Measurements from ENCODE around the gene LAMA5. TPM values are rescaled to one million over a fixed set of nuclear protein-coding genes. Genes with fewer than 3 reads are reported as not detected.

The LAMA5 gene
- total RNA-seq, 1 donor from 2014 or later = 150 TPM

DNA sequence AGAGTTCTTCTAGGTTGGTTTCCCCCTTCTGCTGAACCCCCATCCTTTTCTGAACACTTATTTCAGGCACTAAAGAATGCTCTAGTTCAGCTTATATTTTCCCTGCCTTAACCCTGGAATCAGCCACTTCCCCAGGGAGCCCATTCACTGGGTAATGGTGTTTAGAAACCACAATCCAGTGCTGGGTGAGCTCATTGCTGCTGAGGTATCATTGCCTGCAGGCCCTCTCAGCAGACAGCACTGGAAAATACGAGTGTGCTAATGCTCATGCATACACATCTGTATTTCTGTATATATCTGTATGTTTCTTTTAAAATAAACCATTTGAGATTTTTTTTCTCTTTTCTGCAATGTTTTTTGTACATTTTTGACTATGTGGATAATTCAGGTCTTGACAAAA, 101.7 kb downstream of the LAMA5 start:
- Histone ChIP-seq H3K9me3 (no peaks in the 10 kb centered on the region), H3K4me3 (no peak overlapping the region), H3K4me1 (peaks cover 8% of the 10 kb centered on the region), H3K27me3 (no peaks in the 10 kb centered on the region), H3K36me3 (peaks cover 0 to 73% of the 10 kb centered on the region in 2 donors), H3K27ac (no peak overlapping the region)
- intact Hi-C loops (cut with DNase I) = no loop called here
- DNase-seq (ENCODE audit: extremely low spot score in 2 of 2) = no peak
- TF ChIP-seq POLR2A (IDR thresholded peaks at IDR 0.05) (no peak), POLR2AphosphoS5 (IDR thresholded peaks at IDR 0.05; ENCODE audit: insufficient read depth in 1 of 2, low read depth in 1 of 2) (no peak)
- TF ChIP-seq, protein P1, sequence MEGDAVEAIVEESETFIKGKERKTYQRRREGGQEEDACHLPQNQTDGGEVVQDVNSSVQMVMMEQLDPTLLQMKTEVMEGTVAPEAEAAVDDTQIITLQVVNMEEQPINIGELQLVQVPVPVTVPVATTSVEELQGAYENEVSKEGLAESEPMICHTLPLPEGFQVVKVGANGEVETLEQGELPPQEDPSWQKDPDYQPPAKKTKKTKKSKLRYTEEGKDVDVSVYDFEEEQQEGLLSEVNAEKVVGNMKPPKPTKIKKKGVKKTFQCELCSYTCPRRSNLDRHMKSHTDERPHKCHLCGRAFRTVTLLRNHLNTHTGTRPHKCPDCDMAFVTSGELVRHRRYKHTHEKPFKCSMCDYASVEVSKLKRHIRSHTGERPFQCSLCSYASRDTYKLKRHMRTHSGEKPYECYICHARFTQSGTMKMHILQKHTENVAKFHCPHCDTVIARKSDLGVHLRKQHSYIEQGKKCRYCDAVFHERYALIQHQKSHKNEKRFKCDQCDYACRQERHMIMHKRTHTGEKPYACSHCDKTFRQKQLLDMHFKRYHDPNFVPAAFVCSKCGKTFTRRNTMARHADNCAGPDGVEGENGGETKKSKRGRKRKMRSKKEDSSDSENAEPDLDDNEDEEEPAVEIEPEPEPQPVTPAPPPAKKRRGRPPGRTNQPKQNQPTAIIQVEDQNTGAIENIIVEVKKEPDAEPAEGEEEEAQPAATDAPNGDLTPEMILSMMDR (IDR thresholded peaks at IDR 0.05) = no peak

- Histone ChIP-seq H3K9me3 (no peaks in the 10 kb centered on the region), H3K36me3 (peaks cover 0 to 72% of the 10 kb centered on the region in 2 donors), H3K27me3 (no peaks in the 10 kb centered on the region), H3K27ac (no peak overlapping the region), H3K4me1 (peaks cover 15% of the 10 kb centered on the region), H3K4me3 (no peak overlapping the region)
- TF ChIP-seq, protein P1 (IDR thresholded peaks at IDR 0.05) = no peak
- TF ChIP-seq POLR2A (IDR thresholded peaks at IDR 0.05) (no peak), POLR2AphosphoS5 (IDR thresholded peaks at IDR 0.05; ENCODE audit: insufficient read depth in 1 of 2, low read depth in 1 of 2) (no peak)
- no peak for DNase-seq (ENCODE audit: extremely low spot score in 2 of 2)
- intact Hi-C loops (cut with DNase I) = no loop called here
These were observed 103.7 kb downstream of the LAMA5 start for GRCh38 chr20:62263396-62263795.

DNA sequence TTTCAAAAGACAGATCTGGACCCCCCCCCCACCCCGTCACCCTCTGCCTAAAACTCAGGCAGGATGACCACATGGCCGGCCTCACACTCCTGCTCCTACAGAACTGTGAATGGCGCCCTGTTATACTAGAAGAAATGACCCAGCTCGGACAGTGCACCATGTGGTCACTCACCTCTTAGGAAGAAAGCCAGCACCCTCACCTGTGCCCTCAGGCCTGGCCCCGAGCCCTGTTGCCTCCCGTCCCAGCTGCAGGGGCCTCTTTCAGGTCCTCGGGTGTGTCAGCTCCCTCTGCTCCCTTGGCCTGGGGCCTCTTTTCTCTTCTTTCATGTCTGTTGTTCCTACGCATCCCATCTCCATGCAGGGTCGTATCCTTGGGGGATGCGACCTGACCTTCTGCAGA, 105.0 kb downstream of the LAMA5 start:
- H3K27me3 ChIP-seq = no peaks in the 10 kb centered on the region
- no peak for DNase-seq (ENCODE audit: extremely low spot score in 2 of 2)
- no peak for TF ChIP-seq POLR2A (IDR thresholded peaks at IDR 0.05)
- TF ChIP-seq POLR2AphosphoS5 (IDR thresholded peaks at IDR 0.05; ENCODE audit: insufficient read depth in 1 of 2, low read depth in 1 of 2) = no peak
- TF ChIP-seq, protein P1 (IDR thresholded peaks at IDR 0.05) = no peak
- H3K27ac ChIP-seq = no peak overlapping the region
- no peaks in the 10 kb centered on the region for H3K9me3 ChIP-seq
- intact Hi-C loops (cut with DNase I) = no loop called here
- no peak overlapping the region for H3K4me3 ChIP-seq
- H3K36me3 ChIP-seq = peaks cover 0 to 76% of the 10 kb centered on the region in 2 donors
- peaks cover 17% of the 10 kb centered on the region for H3K4me1 ChIP-seq

DNA sequence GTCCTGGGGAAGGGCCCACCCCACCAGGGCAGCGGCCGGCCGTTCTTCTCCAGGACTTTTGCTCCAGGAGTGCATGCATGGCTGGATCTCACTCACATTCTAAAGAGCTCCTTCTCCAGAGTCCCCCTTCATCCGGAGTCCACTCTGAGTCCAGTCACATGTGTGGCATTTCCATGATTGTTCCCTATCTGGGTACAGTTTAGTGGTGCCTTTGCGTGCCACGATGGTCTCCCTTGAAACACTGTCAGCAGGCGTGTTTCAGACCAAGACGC, 107.9 kb downstream of the LAMA5 start:
- peaks cover 0 to 63% of the 10 kb centered on the region in 2 donors for H3K36me3 ChIP-seq
- H3K27ac ChIP-seq = no peak overlapping the region
- no peak overlapping the region for H3K4me3 ChIP-seq
- TF ChIP-seq POLR2AphosphoS5 (IDR thresholded peaks at IDR 0.05; ENCODE audit: insufficient read depth in 1 of 2, low read depth in 1 of 2) (no peak), POLR2A (IDR thresholded peaks at IDR 0.05) (no peak)
- TF ChIP-seq, protein P1 (IDR thresholded peaks at IDR 0.05) = no peak
- no peaks in the 10 kb centered on the region for H3K9me3 ChIP-seq
- H3K4me1 ChIP-seq = peaks cover 15% of the 10 kb centered on the region
- DNase-seq (ENCODE audit: extremely low spot score in 2 of 2) = no peak
- intact Hi-C loops (cut with DNase I) = no loop called here
- no peaks in the 10 kb centered on the region for H3K27me3 ChIP-seq

Small RNA genes within 50 kb of the gene (microRNA-seq; reads per million reads assigned to microRNA genes)
- 1.9 reads per million for gene MIR4758 (ENCODE audit: borderline number of aligned reads, borderline replicate concordance)

Other genes with a start within 250 kb of the LAMA5 start
- 23.6 TPM for gene LSM14B, start 244.8 kb downstream of the LAMA5 start, total RNA-seq
- 319 TPM for gene PSMA7, start 223.9 kb downstream of the LAMA5 start, total RNA-seq
- 25.3 TPM for gene SS18L1, start 223.5 kb downstream of the LAMA5 start, total RNA-seq
- gene MTG2, start 184.3 kb downstream of the LAMA5 start, total RNA-seq = 13.3 TPM
- not detected for gene HRH3, start 147.0 kb downstream of the LAMA5 start, total RNA-seq
- 51.3 TPM for gene OSBPL2, start 128.8 kb downstream of the LAMA5 start, total RNA-seq
- gene ADRM1, start 64.3 kb downstream of the LAMA5 start, total RNA-seq = 110 TPM
- gene RPS21, start 19.8 kb upstream of the LAMA5 start, total RNA-seq = 1,935 TPM
- 1.5 TPM for gene CABLES2, start 40.0 kb upstream of the LAMA5 start, total RNA-seq
- gene RBBP8NL, start 60.2 kb upstream of the LAMA5 start, total RNA-seq = 1.7 TPM
- gene GATA5, start 108.7 kb upstream of the LAMA5 start, total RNA-seq = 7.9 TPM

All from vagina (tissue), 2 donors.